ENCODE measurements around the gene SERPINB7.

The SERPINB7 gene

GRCh38 chr18:63817441-63818051 lies 42.3 kb downstream of the SERPINB7 start:
- Histone ChIP-seq H3K4me1 (ENCODE audit: control insufficient read depth in 2 of 2, insufficient read depth in 1 of 2, low read depth in 1 of 2, low read length in 2 of 2) (peaks cover 0 to 2% of the 10 kb centered on the region in 2 donors), H3K18ac (ENCODE audit: low read length) (no peak overlapping the region), H3K27me3 (ENCODE audit: control insufficient read depth in 3 of 3, insufficient read depth in 3 of 3, low read depth in 1 of 3, low read length in 3 of 3) (no peaks in the 10 kb centered on the region), H3K23ac (ENCODE audit: low read depth, low read length, poor library complexity) (no peak overlapping the region), H2BK15ac (ENCODE audit: low read length) (no peak overlapping the region), H3K27ac (replicated peaks; ENCODE audit: low read length) (no peak overlapping the region), H4K8ac (ENCODE audit: low read depth, low read length) (no peak overlapping the region), H2AFZ (ENCODE audit: low read length) (no peak overlapping the region), H2BK5ac (ENCODE audit: low read length) (no peak overlapping the region), H4K91ac (ENCODE audit: low read depth, low read length, poor library complexity) (no peak overlapping the region), H2AK5ac (ENCODE audit: low read depth, low read length) (no peak overlapping the region), H3K4ac (ENCODE audit: low read length) (no peak overlapping the region), H3K14ac (ENCODE audit: low read length) (no peak overlapping the region), H2BK120ac (ENCODE audit: low read depth, low read length) (no peak overlapping the region), H3K4me2 (ENCODE audit: insufficient read depth, low read length, poor library complexity, severe bottlenecking) (no peak overlapping the region), H2BK12ac (ENCODE audit: low read length) (no peak overlapping the region), H3K79me1 (ENCODE audit: low read depth, low read length) (no peaks in the 10 kb centered on the region), H3K4me3 (ENCODE audit: low read length in 2 of 2) (no peak overlapping the region), H3K9ac (ENCODE audit: low read depth, low read length, poor library complexity) (no peak overlapping the region), H3K9me3 (replicated peaks in 1 of 2; ENCODE audit: control insufficient read depth in 2 of 2, insufficient read depth in 1 of 2, low read depth in 1 of 2, low read length in 2 of 2) (no peaks in the 10 kb centered on the region), H3K36me3 (replicated peaks in 1 of 2; ENCODE audit: control insufficient read depth in 2 of 2, insufficient read depth in 2 of 2, low read length in 2 of 2) (no peaks in the 10 kb centered on the region)
- no peak for DNase-seq (ENCODE audit: low spot score)
- WGBS, 2 donors (ENCODE audit: extremely low coverage in 2 of 2, insufficient read length in 2 of 2, insufficient replicate concordance in 1 of 2): no CpG with 5 or more reads among the region's 1 CpG

- H4K8ac ChIP-seq (ENCODE audit: low read depth, low read length): no peak overlapping the region
- H3K9me3 ChIP-seq (replicated peaks in 1 of 2; ENCODE audit: control insufficient read depth in 2 of 2, insufficient read depth in 1 of 2, low read depth in 1 of 2, low read length in 2 of 2): no peaks in the 10 kb centered on the region
- H4K91ac ChIP-seq (ENCODE audit: low read depth, low read length, poor library complexity): no peak overlapping the region
- H2AK5ac ChIP-seq (ENCODE audit: low read depth, low read length): no peak overlapping the region
- H2BK120ac ChIP-seq (ENCODE audit: low read depth, low read length): no peak overlapping the region
- no peak for DNase-seq (ENCODE audit: low spot score)
- no peaks in the 10 kb centered on the region for H3K79me1 ChIP-seq (ENCODE audit: low read depth, low read length)
- no peak overlapping the region for H3K4me3 ChIP-seq (ENCODE audit: low read length in 2 of 2)
- no peak overlapping the region for H3K4me2 ChIP-seq (ENCODE audit: insufficient read depth, low read length, poor library complexity, severe bottlenecking)
- H3K18ac ChIP-seq (ENCODE audit: low read length): peak overlapping the region; percentile 31
- H3K14ac ChIP-seq (ENCODE audit: low read length): no peak overlapping the region
- no peak overlapping the region for H2BK15ac ChIP-seq (ENCODE audit: low read length)
- H3K4me1 ChIP-seq (ENCODE audit: control insufficient read depth in 2 of 2, insufficient read depth in 1 of 2, low read depth in 1 of 2, low read length in 2 of 2): peaks cover 0 to 2% of the 10 kb centered on the region in 2 donors
- H2BK5ac ChIP-seq (ENCODE audit: low read length): no peak overlapping the region
- no peak overlapping the region for H2BK12ac ChIP-seq (ENCODE audit: low read length)
- no peak overlapping the region for H3K27ac ChIP-seq (replicated peaks; ENCODE audit: low read length)
- no peak overlapping the region for H3K4ac ChIP-seq (ENCODE audit: low read length)
- no peaks in the 10 kb centered on the region for H3K36me3 ChIP-seq (replicated peaks in 1 of 2; ENCODE audit: control insufficient read depth in 2 of 2, insufficient read depth in 2 of 2, low read length in 2 of 2)
- H2AFZ ChIP-seq (ENCODE audit: low read length): no peak overlapping the region
- WGBS, 2 donors (ENCODE audit: extremely low coverage in 2 of 2, insufficient read length in 2 of 2, insufficient replicate concordance in 1 of 2): no CpG with 5 or more reads among the region's 1 CpG
- H3K9ac ChIP-seq (ENCODE audit: low read depth, low read length, poor library complexity): no peak overlapping the region
- no peak overlapping the region for H3K23ac ChIP-seq (ENCODE audit: low read depth, low read length, poor library complexity)
- no peaks in the 10 kb centered on the region for H3K27me3 ChIP-seq (ENCODE audit: control insufficient read depth in 3 of 3, insufficient read depth in 3 of 3, low read depth in 1 of 3, low read length in 3 of 3)
Observed at GRCh38 chr18:63818212-63818611, 43.0 kb downstream of the SERPINB7 start.

- H2BK5ac ChIP-seq (ENCODE audit: low read length): no peak overlapping the region
- no CpG with 5 or more reads among the region's 2 CpGs for WGBS, 2 donors (ENCODE audit: extremely low coverage in 2 of 2, insufficient read length in 2 of 2, insufficient replicate concordance in 1 of 2)
- no peak overlapping the region for H2BK12ac ChIP-seq (ENCODE audit: low read length)
- H2AFZ ChIP-seq (ENCODE audit: low read length): no peak overlapping the region
- no peak overlapping the region for H3K14ac ChIP-seq (ENCODE audit: low read length)
- no peak overlapping the region for H3K23ac ChIP-seq (ENCODE audit: low read depth, low read length, poor library complexity)
- no peak overlapping the region for H2BK120ac ChIP-seq (ENCODE audit: low read depth, low read length)
- no peak overlapping the region for H3K9ac ChIP-seq (ENCODE audit: low read depth, low read length, poor library complexity)
- H2BK15ac ChIP-seq (ENCODE audit: low read length): no peak overlapping the region
- no peaks in the 10 kb centered on the region for H3K36me3 ChIP-seq (replicated peaks in 1 of 2; ENCODE audit: control insufficient read depth in 2 of 2, insufficient read depth in 2 of 2, low read length in 2 of 2)
- H3K4me2 ChIP-seq (ENCODE audit: insufficient read depth, low read length, poor library complexity, severe bottlenecking): no peak overlapping the region
- H3K27ac ChIP-seq (replicated peaks; ENCODE audit: low read length): no peak overlapping the region
- peaks cover 0 to 2% of the 10 kb centered on the region in 2 donors for H3K4me1 ChIP-seq (ENCODE audit: control insufficient read depth in 2 of 2, insufficient read depth in 1 of 2, low read depth in 1 of 2, low read length in 2 of 2)
- H3K4me3 ChIP-seq (ENCODE audit: low read length in 2 of 2): no peak overlapping the region
- no peak overlapping the region for H4K8ac ChIP-seq (ENCODE audit: low read depth, low read length)
- H3K27me3 ChIP-seq (ENCODE audit: control insufficient read depth in 3 of 3, insufficient read depth in 3 of 3, low read depth in 1 of 3, low read length in 3 of 3): no peaks in the 10 kb centered on the region
- H3K4ac ChIP-seq (ENCODE audit: low read length): no peak overlapping the region
- H3K9me3 ChIP-seq (replicated peaks in 1 of 2; ENCODE audit: control insufficient read depth in 2 of 2, insufficient read depth in 1 of 2, low read depth in 1 of 2, low read length in 2 of 2): no peaks in the 10 kb centered on the region
- no peak overlapping the region for H3K18ac ChIP-seq (ENCODE audit: low read length)
- no peak for DNase-seq (ENCODE audit: low spot score)
- H4K91ac ChIP-seq (ENCODE audit: low read depth, low read length, poor library complexity): no peak overlapping the region
- H2AK5ac ChIP-seq (ENCODE audit: low read depth, low read length): no peak overlapping the region
- H3K79me1 ChIP-seq (ENCODE audit: low read depth, low read length): no peaks in the 10 kb centered on the region
Observed at GRCh38 chr18:63819786-63820185, 44.6 kb downstream of the SERPINB7 start.

GRCh38 chr18:63820694-63821093 lies 45.5 kb downstream of the SERPINB7 start:
- H3K9me3 ChIP-seq (replicated peaks in 1 of 2; ENCODE audit: control insufficient read depth in 2 of 2, insufficient read depth in 1 of 2, low read depth in 1 of 2, low read length in 2 of 2): no peaks in the 10 kb centered on the region
- no peaks in the 10 kb centered on the region for H3K27me3 ChIP-seq (ENCODE audit: control insufficient read depth in 3 of 3, insufficient read depth in 3 of 3, low read depth in 1 of 3, low read length in 3 of 3)
- H3K4me3 ChIP-seq (ENCODE audit: low read length in 2 of 2): no peak overlapping the region
- H3K79me1 ChIP-seq (ENCODE audit: low read depth, low read length): no peaks in the 10 kb centered on the region
- H3K9ac ChIP-seq (ENCODE audit: low read depth, low read length, poor library complexity): no peak overlapping the region
- no peak for DNase-seq (ENCODE audit: low spot score)
- no peak overlapping the region for H3K18ac ChIP-seq (ENCODE audit: low read length)
- no peak overlapping the region for H3K4ac ChIP-seq (ENCODE audit: low read length)
- no peak overlapping the region for H2BK15ac ChIP-seq (ENCODE audit: low read length)
- H3K4me2 ChIP-seq (ENCODE audit: insufficient read depth, low read length, poor library complexity, severe bottlenecking): no peak overlapping the region
- no peak overlapping the region for H3K14ac ChIP-seq (ENCODE audit: low read length)
- no peak overlapping the region for H2AFZ ChIP-seq (ENCODE audit: low read length)
- H4K91ac ChIP-seq (ENCODE audit: low read depth, low read length, poor library complexity): no peak overlapping the region
- peaks cover 0 to 2% of the 10 kb centered on the region in 2 donors for H3K4me1 ChIP-seq (ENCODE audit: control insufficient read depth in 2 of 2, insufficient read depth in 1 of 2, low read depth in 1 of 2, low read length in 2 of 2)
- no peak overlapping the region for H2BK12ac ChIP-seq (ENCODE audit: low read length)
- no peak overlapping the region for H2AK5ac ChIP-seq (ENCODE audit: low read depth, low read length)
- H2BK5ac ChIP-seq (ENCODE audit: low read length): no peak overlapping the region
- no peak overlapping the region for H2BK120ac ChIP-seq (ENCODE audit: low read depth, low read length)
- H4K8ac ChIP-seq (ENCODE audit: low read depth, low read length): no peak overlapping the region
- no CpG with 5 or more reads among the region's 3 CpGs for WGBS, 2 donors (ENCODE audit: extremely low coverage in 2 of 2, insufficient read length in 2 of 2, insufficient replicate concordance in 1 of 2)
- H3K27ac ChIP-seq (replicated peaks; ENCODE audit: low read length): no peak overlapping the region
- no peak overlapping the region for H3K23ac ChIP-seq (ENCODE audit: low read depth, low read length, poor library complexity)
- H3K36me3 ChIP-seq (replicated peaks in 1 of 2; ENCODE audit: control insufficient read depth in 2 of 2, insufficient read depth in 2 of 2, low read length in 2 of 2): no peaks in the 10 kb centered on the region

Data from neuronal stem cell (in vitro differentiated cells).